Stimulated activated effector memory CD8-positive, alpha-beta T cell treated with anti-CD3 and anti-CD28 coated beads, Interleukin-12 subunit alpha, Interleukin-12 subunit beta, amount 100 ng/mL, for 72 hours (primary cell): ENCODE data around the gene TAS2R60.

Experiments
- ATAC-seq: fragments of 150-1000 bp; cut with Tn5 transposase; 2 replicates; pipeline ENCODE4 v1.10.0; 2021
- DNase-seq, 2 donors: peaks; one replicate each; pipeline ENCODE4 v3.0.0; 2021 to 2022; ENCODE audit warnings: low spot score in 2 of 2
- H3K27ac Mint-ChIP-seq: one replicate; pipeline ENCODE4 v1.8.0; 2022; ENCODE audit warnings: mild to moderate bottlenecking, mixed read lengths
- H3K36me3 Mint-ChIP-seq: one replicate; pipeline ENCODE4 v1.8.0; 2022; ENCODE audit warnings: mild to moderate bottlenecking, mixed read lengths
- H3K4me1 Mint-ChIP-seq: one replicate; pipeline ENCODE4 v1.8.0; 2022; ENCODE audit warnings: mixed read lengths
- H3K4me3 Mint-ChIP-seq: one replicate; pipeline ENCODE4 v1.8.0; 2022; ENCODE audit warnings: mild to moderate bottlenecking, mixed read lengths
- H3K9me3 Mint-ChIP-seq: one replicate; pipeline ENCODE4 v1.8.0; 2022; ENCODE audit warnings: mixed read lengths

TAS2R60 gene

DNA sequence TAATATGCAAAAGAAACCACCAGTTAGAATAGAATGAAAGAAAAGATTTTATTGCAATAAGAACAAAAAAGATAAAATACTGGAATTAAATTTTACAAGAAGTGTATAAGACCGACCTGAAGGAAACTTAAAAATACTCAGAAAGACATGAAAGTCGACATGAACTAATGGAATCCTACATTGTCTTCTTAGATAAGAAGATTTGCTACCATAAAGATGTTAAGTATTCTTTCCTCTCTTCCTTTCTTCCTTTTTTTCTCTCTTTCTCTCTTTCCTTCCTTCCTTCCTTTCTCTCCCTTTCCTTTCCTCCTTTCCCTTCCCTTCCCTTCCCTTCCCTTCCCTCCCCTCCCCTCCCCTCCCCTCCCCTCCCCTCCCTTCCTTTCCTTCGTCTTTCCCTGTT is 6.5 kb downstream of the TAS2R60 start:
- no peak overlapping the region for H3K27ac Mint-ChIP-seq
- no peaks in the 10 kb centered on the region for H3K36me3 Mint-ChIP-seq
- no peaks in the 10 kb centered on the region for H3K9me3 Mint-ChIP-seq
- ATAC-seq = no peak
- DNase-seq = no peak
- H3K4me1 Mint-ChIP-seq = no peaks in the 10 kb centered on the region
- no peak overlapping the region for H3K4me3 Mint-ChIP-seq

DNA sequence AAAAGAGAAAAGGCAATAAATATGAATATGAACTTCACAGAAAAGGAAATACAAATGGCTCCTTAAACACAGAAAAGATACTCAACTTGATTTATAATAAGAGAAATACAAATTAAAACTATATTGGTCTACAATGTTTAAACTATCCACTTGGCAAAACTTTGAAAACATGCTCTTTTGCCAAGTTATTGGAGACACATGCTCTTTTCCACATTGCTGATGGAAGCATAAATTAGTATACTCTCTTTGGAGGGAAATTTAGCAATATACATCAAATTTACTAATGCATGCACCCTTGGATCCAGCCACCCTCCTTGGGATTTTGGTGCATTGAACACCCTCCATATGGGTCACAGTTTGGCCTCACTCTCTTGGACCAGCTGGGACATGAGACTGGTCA is 7.9 kb downstream of the TAS2R60 start:
- no peak overlapping the region for H3K4me3 Mint-ChIP-seq
- no peak overlapping the region for H3K27ac Mint-ChIP-seq

DNA sequence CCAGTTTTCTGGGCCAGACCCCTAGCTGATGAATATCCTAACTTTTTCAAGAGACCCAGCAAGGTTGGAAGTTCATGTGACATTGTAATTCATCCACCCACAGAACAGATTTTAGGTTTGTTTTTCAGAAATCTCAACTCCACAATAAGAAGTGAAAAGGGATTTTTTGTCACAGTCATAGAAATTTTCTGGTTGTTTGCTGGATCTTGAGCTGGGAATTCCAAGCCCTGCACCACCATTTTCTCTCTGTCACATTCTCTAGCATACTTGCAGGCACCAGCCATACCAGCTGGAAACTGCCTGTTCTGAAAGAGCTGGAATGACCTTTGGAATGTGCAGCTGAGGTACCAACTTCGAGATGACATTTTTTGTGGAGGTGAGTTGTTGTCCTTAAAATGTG is 8.5 kb downstream of the TAS2R60 start:
- no peaks in the 10 kb centered on the region for H3K9me3 Mint-ChIP-seq

More for the DNA sequence above, 7.9 kb downstream of the TAS2R60 start:
- H3K36me3 Mint-ChIP-seq = no peaks in the 10 kb centered on the region
- no peak for DNase-seq
- H3K9me3 Mint-ChIP-seq = no peaks in the 10 kb centered on the region
- H3K4me1 Mint-ChIP-seq = no peaks in the 10 kb centered on the region
- ATAC-seq = no peak

DNA sequence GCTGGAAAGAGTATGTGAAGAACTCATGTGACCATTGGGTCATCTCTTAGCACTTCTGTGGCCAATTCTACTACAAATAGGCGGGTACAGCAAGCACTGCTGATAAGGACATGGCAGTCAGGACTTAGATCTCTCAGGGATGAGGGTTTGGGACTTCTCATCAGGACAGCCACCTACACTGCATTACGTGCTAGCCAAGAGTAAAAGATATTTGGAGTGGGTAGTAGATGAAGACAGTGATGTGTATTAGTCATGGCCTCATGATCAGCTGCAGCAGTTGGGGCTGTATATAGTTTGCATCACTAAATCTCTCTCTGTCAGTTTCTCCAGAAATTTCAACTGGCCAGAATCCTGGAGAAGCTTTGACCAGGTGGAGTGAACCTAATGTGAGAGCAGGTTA is 9.2 kb downstream of the TAS2R60 start:
- Mint-ChIP-seq H3K27ac (no peak overlapping the region), H3K36me3 (no peaks in the 10 kb centered on the region), H3K4me1 (no peaks in the 10 kb centered on the region), H3K4me3 (no peak overlapping the region), H3K9me3 (no peaks in the 10 kb centered on the region)
- no peak for ATAC-seq
- DNase-seq = no peak

More for the DNA sequence above, 8.5 kb downstream of the TAS2R60 start:
- Mint-ChIP-seq H3K27ac (no peak overlapping the region), H3K36me3 (no peaks in the 10 kb centered on the region), H3K4me1 (no peaks in the 10 kb centered on the region), H3K4me3 (no peak overlapping the region)
- DNase-seq (no peak), ATAC-seq (no peak)

DNA sequence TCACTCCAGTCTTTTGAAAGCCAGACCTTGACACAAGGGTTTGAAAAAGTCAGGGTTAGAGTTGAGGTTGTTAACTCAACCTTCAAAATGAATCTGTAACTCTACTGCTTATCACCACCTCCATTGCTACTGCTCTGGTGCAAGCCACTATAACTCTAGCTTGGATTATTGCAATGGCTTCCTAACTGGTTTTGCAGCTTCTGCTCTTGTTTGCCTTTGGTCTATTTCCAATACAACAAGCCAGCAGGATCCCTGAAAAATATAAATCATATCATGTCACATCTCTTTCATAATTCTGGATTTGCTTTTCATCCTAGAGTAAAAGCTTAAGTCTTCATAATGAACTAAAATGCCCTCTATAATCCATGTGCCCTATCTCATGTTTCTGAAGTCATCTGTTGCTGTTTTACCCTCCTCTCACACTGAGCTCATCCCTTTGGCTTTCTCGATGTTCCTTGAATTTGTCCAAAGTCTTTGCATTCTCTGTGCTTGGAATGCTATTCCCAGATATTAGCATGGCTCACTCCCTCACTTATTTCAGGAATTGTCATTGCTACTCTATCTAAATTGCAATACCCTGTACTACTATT is 10.9 kb downstream of the TAS2R60 start:
- H3K36me3 Mint-ChIP-seq = no peaks in the 10 kb centered on the region
- no peak overlapping the region for H3K27ac Mint-ChIP-seq
- DNase-seq (no peak), ATAC-seq (no peak)
- H3K9me3 Mint-ChIP-seq = no peaks in the 10 kb centered on the region
- H3K4me3 Mint-ChIP-seq = no peak overlapping the region
- no peaks in the 10 kb centered on the region for H3K4me1 Mint-ChIP-seq

DNA sequence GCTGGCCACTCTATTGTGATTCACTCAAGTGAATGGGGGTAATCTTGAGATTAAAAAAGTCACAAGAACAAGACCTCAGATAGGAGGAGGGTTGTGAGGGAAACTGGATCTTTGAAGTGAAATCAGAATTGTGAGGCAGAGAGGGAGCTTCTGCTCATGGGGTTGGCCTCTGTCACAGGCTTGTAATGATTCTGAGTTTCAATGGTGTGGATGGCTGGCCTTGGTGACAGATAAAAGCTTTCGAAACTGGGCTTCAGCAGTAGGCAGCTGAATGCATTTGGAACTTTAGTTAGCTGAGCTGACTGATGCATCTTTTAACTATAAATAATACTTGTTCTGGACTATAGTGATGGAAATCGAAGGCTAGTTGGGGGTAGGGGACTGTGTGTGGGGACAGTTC is 12.2 kb downstream of the TAS2R60 start:
- Mint-ChIP-seq H3K9me3 (no peaks in the 10 kb centered on the region), H3K27ac (no peak overlapping the region), H3K4me1 (no peaks in the 10 kb centered on the region), H3K4me3 (no peak overlapping the region), H3K36me3 (no peaks in the 10 kb centered on the region)
- DNase-seq (no peak), ATAC-seq (no peak)

DNA sequence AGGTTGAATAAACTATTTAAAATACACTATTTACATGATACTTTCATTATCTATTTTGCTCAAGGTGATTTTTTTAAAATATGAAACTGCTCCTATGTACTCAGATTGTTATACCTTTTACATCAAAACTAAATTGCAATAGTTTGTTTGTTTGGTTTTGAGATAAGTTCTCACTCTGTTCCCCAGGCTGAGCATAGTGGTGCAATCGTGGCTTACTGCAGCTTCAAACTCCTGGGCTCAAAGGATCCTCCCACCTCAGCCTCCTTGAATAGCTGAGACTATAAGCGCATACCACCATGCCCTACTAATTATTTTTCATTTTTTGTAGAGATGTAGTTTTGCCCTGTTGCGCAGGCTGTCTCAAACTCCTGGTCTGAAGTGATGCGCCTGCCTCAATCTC is 12.7 kb downstream of the TAS2R60 start:
- ATAC-seq = no peak
- Mint-ChIP-seq H3K36me3 (no peaks in the 10 kb centered on the region), H3K4me1 (no peaks in the 10 kb centered on the region), H3K27ac (no peak overlapping the region), H3K4me3 (no peak overlapping the region), H3K9me3 (no peaks in the 10 kb centered on the region)
- no peak for DNase-seq

DNA sequence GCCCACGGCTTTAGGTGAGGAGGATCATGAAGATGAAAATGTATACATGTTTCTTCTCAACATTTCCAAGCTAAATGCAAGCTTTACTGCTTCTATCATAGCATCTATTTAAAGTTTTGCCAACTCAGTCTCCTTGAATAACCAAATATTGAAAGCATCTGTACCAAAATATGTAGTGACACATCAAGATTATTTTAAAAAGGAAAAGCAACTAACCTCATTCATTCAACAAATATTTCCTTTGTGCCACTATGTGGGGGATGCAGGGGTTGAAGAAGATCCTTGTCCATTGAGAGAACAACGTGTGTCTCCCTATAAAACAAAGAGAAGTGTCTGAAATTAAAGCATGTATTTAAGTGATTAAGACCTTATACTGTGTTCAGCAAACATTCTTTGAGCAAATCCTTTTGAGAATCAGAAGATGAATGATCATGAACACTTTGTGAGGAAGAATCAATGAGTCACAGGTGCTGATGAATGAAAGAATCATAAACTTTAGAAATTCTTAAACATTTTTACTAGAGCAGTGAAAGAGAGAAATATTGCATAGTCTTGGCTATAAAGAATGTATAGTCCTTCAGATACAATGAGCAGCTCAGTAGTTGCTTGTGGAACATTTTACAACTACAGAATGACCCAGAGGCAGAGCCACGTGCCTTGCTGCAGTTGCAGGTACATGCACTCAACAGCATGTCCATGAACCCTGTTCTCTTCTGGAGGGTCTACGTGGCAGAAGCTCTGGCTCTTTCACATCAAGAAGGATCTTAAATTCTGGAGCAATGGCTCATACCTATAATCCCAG is 13.9 kb downstream of the TAS2R60 start:
- ATAC-seq (no peak), DNase-seq (no peak)
- Mint-ChIP-seq H3K36me3 (no peaks in the 10 kb centered on the region), H3K4me1 (no peaks in the 10 kb centered on the region), H3K27ac (no peak overlapping the region), H3K4me3 (no peak overlapping the region), H3K9me3 (no peaks in the 10 kb centered on the region)

DNA sequence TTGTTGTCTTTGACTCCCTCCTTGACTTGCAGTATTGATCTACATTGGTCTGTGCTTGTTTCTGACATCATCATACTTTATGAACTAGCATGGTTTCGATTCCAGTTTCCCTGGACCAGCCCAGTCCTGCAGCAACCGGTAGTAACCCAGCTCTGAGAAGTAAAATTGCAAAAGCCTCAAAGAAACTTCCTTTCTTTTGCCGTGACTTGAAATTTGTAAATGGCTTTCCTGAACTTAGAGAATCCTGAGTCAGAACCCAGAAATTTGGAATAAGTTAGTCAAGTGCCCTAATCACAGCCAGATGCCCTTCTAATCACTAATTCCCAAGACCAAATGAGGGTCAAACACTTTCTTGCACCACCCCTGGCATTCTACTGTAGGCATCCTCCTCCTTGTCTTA is 15.0 kb downstream of the TAS2R60 start:
- Mint-ChIP-seq H3K4me1 (no peaks in the 10 kb centered on the region), H3K36me3 (no peaks in the 10 kb centered on the region), H3K9me3 (no peaks in the 10 kb centered on the region), H3K27ac (no peak overlapping the region), H3K4me3 (no peak overlapping the region)
- DNase-seq = no peak
- ATAC-seq = no peak

DNA sequence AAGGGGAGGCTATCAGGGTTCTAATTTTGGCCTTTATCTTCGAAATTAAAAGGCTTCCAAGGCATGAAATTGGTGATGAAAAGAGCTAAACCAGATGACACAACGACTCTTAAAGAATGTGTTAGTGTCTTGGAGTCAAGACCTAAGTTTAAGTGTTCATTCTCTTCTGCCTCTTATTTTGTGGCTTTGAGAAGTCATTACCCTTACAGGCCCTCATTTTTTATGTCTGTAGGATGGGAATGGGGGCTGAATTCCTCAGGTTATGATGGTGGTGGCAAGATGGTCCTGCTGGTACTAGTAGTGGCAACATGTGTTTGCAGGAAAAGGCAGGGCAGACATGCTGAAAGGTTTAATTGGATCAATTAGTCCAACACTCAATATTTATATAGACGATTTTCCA is 15.4 kb downstream of the TAS2R60 start:
- Mint-ChIP-seq H3K27ac (no peak overlapping the region), H3K4me1 (no peaks in the 10 kb centered on the region), H3K9me3 (no peaks in the 10 kb centered on the region), H3K36me3 (no peaks in the 10 kb centered on the region), H3K4me3 (no peak overlapping the region)
- ATAC-seq = no peak
- no peak for DNase-seq

DNA sequence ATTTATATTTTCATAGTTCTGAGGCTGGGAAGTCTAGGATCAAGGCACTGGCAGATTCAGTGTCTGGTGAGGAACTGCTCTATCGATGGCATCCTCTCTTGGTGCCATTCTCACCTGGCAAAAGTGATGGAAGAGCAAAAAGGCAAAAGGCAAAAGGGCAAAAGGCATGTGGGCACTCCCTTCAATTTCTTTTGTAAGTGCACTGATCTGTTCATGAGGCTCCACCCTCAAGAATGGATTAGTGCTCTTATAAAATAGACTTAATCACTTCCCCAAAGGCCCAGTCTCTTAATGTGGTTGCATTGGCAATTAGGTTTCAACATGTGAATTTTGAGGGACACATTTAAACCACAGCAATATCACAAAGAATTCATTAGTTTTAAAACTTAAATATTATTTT is 16.1 kb downstream of the TAS2R60 start:
- no peaks in the 10 kb centered on the region for H3K4me1 Mint-ChIP-seq
- no peak for ATAC-seq
- no peaks in the 10 kb centered on the region for H3K9me3 Mint-ChIP-seq
- no peak overlapping the region for H3K4me3 Mint-ChIP-seq
- no peaks in the 10 kb centered on the region for H3K36me3 Mint-ChIP-seq
- no peak for DNase-seq
- no peak overlapping the region for H3K27ac Mint-ChIP-seq

DNA sequence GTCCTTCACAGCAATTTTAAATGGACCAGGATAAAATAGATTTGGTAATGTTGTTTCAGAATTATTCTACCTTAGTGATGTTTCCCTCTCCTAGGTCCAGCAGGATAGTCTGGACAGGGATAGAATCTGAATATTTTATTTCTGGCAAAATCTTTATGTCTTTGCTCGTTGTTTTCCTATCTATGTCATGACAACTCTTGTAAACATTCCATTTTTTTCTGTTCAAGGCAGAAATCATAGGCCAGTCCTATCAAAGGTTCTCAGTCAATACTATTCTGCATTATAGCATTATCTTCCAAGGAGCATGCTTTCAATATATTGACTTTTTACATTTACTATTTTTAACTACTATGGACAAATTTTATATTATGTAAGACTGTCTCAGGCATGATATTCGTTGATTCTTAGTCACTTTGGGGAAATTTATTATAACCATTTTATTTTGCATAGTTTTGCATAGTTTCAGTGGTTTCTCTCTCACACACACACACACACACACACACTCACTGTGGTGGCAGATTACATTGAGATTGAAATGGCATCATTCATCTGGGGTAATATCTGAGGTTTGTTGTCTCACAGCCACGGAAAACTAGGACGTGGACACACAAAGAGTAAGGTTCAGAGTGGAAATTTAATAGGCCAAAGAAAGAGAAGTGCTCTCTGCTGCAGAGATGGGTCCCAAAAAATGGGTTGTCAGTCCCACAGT is 17.2 kb downstream of the TAS2R60 start:
- ATAC-seq = peak; percentile 61

DNA sequence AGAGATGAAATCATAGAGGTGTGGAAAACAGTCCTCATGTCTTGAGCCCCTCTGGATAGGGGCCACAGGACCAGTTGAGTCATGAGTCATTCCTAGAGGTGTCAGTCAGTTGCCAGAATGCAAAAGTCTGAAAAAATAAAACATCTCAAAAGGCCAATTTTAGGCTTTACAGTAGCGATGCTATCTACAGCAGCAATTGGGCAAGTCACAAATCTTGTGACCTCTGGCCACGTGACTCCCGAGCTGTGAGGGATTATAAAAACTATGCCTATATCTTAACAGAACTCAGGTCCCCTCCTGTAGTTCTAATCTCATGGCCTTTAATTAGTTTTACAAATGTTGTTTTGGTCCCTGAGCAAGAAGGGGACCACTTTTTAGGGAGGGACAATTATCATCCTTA is 18.8 kb downstream of the TAS2R60 start:
- no peak for ATAC-seq
- Mint-ChIP-seq H3K27ac (no peak overlapping the region), H3K9me3 (no peaks in the 10 kb centered on the region), H3K36me3 (no peaks in the 10 kb centered on the region), H3K4me1 (no peaks in the 10 kb centered on the region), H3K4me3 (no peak overlapping the region)
- no peak for DNase-seq

More for the DNA sequence above, 17.2 kb downstream of the TAS2R60 start:
- no peaks in the 10 kb centered on the region for H3K4me1 Mint-ChIP-seq
- no peak overlapping the region for H3K4me3 Mint-ChIP-seq
- H3K36me3 Mint-ChIP-seq = no peaks in the 10 kb centered on the region
- no peak overlapping the region for H3K27ac Mint-ChIP-seq
- DNase-seq = no peak
- H3K9me3 Mint-ChIP-seq = no peaks in the 10 kb centered on the region

DNA sequence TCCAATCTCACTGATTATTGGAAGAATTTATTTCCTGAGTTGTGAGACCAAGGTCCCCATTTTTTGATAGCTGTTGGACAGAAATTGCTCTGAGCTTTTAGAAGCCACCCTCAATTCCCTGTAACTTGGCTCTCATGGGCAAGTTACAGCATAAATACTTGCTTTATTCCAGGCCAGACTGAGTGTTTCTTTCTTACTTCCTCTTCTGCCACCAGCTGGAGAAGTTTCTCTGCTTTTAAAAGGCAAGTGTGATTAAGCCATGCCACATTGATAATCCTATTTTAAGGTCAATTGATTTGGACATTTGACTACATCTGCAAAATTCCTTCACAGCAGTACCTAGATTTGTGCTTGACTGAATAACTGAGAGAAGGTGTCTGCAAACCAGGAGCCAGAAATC is 20.3 kb downstream of the TAS2R60 start:
- no peaks in the 10 kb centered on the region for H3K36me3 Mint-ChIP-seq
- DNase-seq (no peak), ATAC-seq (no peak)
- H3K4me1 Mint-ChIP-seq = no peaks in the 10 kb centered on the region
- H3K9me3 Mint-ChIP-seq = no peaks in the 10 kb centered on the region
- H3K4me3 Mint-ChIP-seq = no peak overlapping the region
- no peak overlapping the region for H3K27ac Mint-ChIP-seq

DNA sequence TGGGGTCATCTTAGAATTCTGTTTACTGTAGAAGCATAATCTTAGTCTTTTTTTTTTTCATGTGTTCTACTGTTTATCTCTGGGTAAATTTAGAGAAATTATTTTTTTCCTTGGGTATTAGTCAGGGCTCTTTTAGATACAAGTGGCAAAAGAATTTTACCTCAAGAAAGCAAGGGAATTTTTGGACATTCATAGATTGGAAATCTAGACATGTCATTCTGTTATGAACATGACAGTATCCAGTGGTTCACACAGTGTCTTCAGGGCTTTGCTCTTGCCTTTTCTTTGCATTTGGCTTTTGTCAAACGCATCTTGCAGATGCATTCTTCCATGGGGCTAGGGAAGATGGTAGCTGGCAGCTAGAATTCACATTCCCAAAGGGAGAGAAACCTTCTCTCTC is 20.7 kb downstream of the TAS2R60 start:
- ATAC-seq = no peak

DNA sequence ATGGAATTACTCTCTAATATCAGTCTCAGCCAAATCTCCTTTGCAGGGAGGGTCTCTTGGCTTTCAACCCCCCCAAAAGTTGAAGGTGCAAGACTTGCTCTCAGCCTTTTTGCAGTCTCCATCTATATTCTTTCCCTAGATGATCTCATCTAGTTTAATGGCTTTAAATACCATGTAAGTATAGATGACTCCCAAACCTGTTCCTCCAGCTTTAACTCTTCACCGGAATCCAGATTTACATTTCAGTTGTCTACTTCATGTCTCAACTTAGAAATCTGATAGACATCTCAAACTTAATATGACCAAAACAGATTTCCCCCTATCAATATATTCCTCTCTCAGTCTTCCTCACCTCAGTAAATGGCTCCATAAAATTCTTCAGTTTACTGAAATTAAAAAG is 24.5 kb downstream of the TAS2R60 start:
- Mint-ChIP-seq H3K27ac (no peak overlapping the region), H3K4me1 (no peaks in the 10 kb centered on the region), H3K9me3 (peaks cover 6% of the 10 kb centered on the region), H3K4me3 (no peak overlapping the region), H3K36me3 (no peaks in the 10 kb centered on the region)
- DNase-seq = no peak
- ATAC-seq = no peak

More for the DNA sequence above, 20.7 kb downstream of the TAS2R60 start:
- H3K27ac Mint-ChIP-seq = no peak overlapping the region
- no peaks in the 10 kb centered on the region for H3K36me3 Mint-ChIP-seq
- no peak overlapping the region for H3K4me3 Mint-ChIP-seq
- no peaks in the 10 kb centered on the region for H3K9me3 Mint-ChIP-seq
- no peaks in the 10 kb centered on the region for H3K4me1 Mint-ChIP-seq
- DNase-seq = no peak
